ENCODE measurements around the gene METTL24. TPM values are rescaled to one million over a fixed set of nuclear protein-coding genes. Genes with fewer than 3 reads are reported as not detected.

Gene METTL24
- total and polyA plus RNA-seq, 2 of the 8 experiments (the other 6 are each of a cell fraction or from before 2014, with no cell fraction given), result 0.30 to 0.39 TPM

GRCh38 chr6:110310861-110311446, 47.2 kb downstream of the METTL24 start:
- Histone ChIP-seq H3K4me2 (ENCODE audit: insufficient read depth in 1 of 2, low read depth in 2 of 2, low read length in 2 of 2) (no peak overlapping the region), H3K36me3 (ENCODE audit: control insufficient read depth in 2 of 4, insufficient read depth in 4 of 4, low read length in 3 of 4) (no peaks in the 10 kb centered on the region), H3K14ac (ENCODE audit: insufficient read length) (no peak overlapping the region), H4K20me1 (replicated peaks in 1 of 2; ENCODE audit: control insufficient read depth in 1 of 2, insufficient read depth in 2 of 2, low read length in 2 of 2) (no peaks in the 10 kb centered on the region), H3K27ac (ENCODE audit: low read depth, low read length) (no peak overlapping the region), H3K23me2 (ENCODE audit: low read depth, low read length) (no peaks in the 10 kb centered on the region), H2AK5ac (ENCODE audit: low read depth, low read length) (no peak overlapping the region), H3K4me3 (ENCODE audit: extremely low read depth in 1 of 4, insufficient read depth in 2 of 4, low read depth in 3 of 4, low read length in 4 of 4) (no peak overlapping the region), H3K79me2 (ENCODE audit: control insufficient read depth in 1 of 2, insufficient read depth in 2 of 2, low read length in 2 of 2) (no peaks in the 10 kb centered on the region), H4K8ac (ENCODE audit: extremely low read depth, insufficient read depth, low read length) (no peak overlapping the region; the same call in 1 of the 2 replicates), H4K5ac (ENCODE audit: insufficient read length, low read depth, low read length) (no peak overlapping the region), H3K27me3 (replicated peaks in 1 of 4; ENCODE audit: control insufficient read depth in 3 of 4, extremely low read depth in 1 of 4, insufficient read depth in 3 of 4, low read length in 3 of 4) (no peaks in the 10 kb centered on the region), H2BK120ac (replicated peaks; ENCODE audit: low read depth, low read length) (no peak overlapping the region), H3K4me1 (replicated peaks in 1 of 4; ENCODE audit: control insufficient read depth in 3 of 4, insufficient read depth in 4 of 4, low read length in 3 of 4) (peaks cover 0 to 2% (median 0%) of the 10 kb centered on the region in 4 experiments; a peak in 1 of 7 replicates), H2BK15ac (ENCODE audit: low read length) (no peak overlapping the region), H3K23ac (ENCODE audit: insufficient read length) (no peak overlapping the region), H3K79me1 (ENCODE audit: low read depth, low read length) (no peaks in the 10 kb centered on the region), H2BK12ac (ENCODE audit: low read depth, low read length) (peak overlapping the region; percentile 29; the same call in 1 of the 2 replicates), H2AFZ (ENCODE audit: low read length) (0 out of 2 replicates have a peak overlapping the region, but pooled peaks have one; percentile 59), H2BK20ac (ENCODE audit: low read length) (peak overlapping the region; percentile 87; the same call in 1 of the 2 replicates), H3K4ac (replicated peaks; ENCODE audit: insufficient read length, low read depth, low read length) (no peak overlapping the region), H3K9ac (replicated peaks in 1 of 4; ENCODE audit: extremely low read depth in 1 of 4, low read depth in 3 of 4, low read length in 3 of 4) (no peak overlapping the region), H2BK5ac (ENCODE audit: low read depth, low read length) (no peak overlapping the region), H3K56ac (replicated peaks; ENCODE audit: insufficient read length, low read depth, low read length) (no peak overlapping the region), H3K9me3 (ENCODE audit: insufficient read depth in 2 of 2, low read depth in 1 of 2, low read length in 1 of 2) (peaks cover 0 to 3% of the 10 kb centered on the region in 2 experiments; a peak in 1 of 4 replicates), H3K18ac (ENCODE audit: extremely low read depth, low read length) (no peak overlapping the region), H4K91ac (replicated peaks; ENCODE audit: insufficient read length, low read length) (peak overlapping the region; percentile 10)
- ChIA-PET CTCF (ENCODE audit: partially characterized antibody) (interaction anchor here (0.6 to 0.8 kb wide), 2 partner anchors 533 to 854 kb away, joined by 3 to 4 read pairs; no protein-coding TSS in a partner anchor), POLR2A (ENCODE audit: partially characterized antibody) (no interaction called here)
- FAIRE-seq (no peak), DNase-seq (ENCODE audit: low read depth in 1 of 2, low spot score in 2 of 2) (no peak)
- WGBS, 2 experiments (ENCODE audit: extremely low coverage in 1 of 2, insufficient coverage in 1 of 2, insufficient read length in 1 of 2, insufficient replicate concordance in 2 of 2, low coverage in 1 of 2, low lambda C conversion rate in 2 of 2, missing lambda C conversion rate in 1 of 2), result 84% methylated on average over 3 of the region's 3 CpGs; no CpG with 5 or more reads in 1 of the 2 experiments
- TF ChIP-seq RAD21 (IDR thresholded peaks at IDR 0.05 in 1 of 2, conservative IDR thresholded peaks at IDR 0.05 in 1 of 2; ENCODE audit: low read depth in 2 of 2, low read length in 2 of 2), result no peak
- no peak for TF ChIP-seq GTF2F1 (IDR thresholded peaks at IDR 0.05; ENCODE audit: borderline replicate concordance, low read depth, low read length)
- no peak for TF ChIP-seq KDM1A (IDR thresholded peaks at IDR 0.05; ENCODE audit: borderline replicate concordance, low read length)
- TF ChIP-seq EP300 (IDR thresholded peaks at IDR 0.05; ENCODE audit: borderline replicate concordance in 1 of 2, low read depth in 2 of 2, low read length in 2 of 2), result no peak
- TF ChIP-seq SUZ12 (IDR thresholded peaks at IDR 0.05; ENCODE audit: low read length), result no peak
- no peak for TF ChIP-seq KDM4A (IDR thresholded peaks at IDR 0.05; ENCODE audit: low read depth, low read length, severe bottlenecking)
- no peak for TF ChIP-seq EGR1 (IDR thresholded peaks at IDR 0.05; ENCODE audit: borderline replicate concordance, low read depth, low read length)
- TF ChIP-seq TCF12 (IDR thresholded peaks at IDR 0.05; ENCODE audit: low read depth, low read length), result no peak
- no peak for TF ChIP-seq CTCF (IDR thresholded peaks at IDR 0.05; ENCODE audit: control extremely low read depth in 1 of 3, insufficient read depth in 1 of 3, low read depth in 1 of 3, low read length in 3 of 3)
